ENCODE data around the gene PLA2G4E.

Gene PLA2G4E

GRCh38 chr15:41992151-41992802 is 28.6 kb downstream of the PLA2G4E start:
- no peak for DNase-seq

- no peak for DNase-seq
Measured at GRCh38 chr15:41990691-41991090, 30.2 kb downstream of the PLA2G4E start.

DNA sequence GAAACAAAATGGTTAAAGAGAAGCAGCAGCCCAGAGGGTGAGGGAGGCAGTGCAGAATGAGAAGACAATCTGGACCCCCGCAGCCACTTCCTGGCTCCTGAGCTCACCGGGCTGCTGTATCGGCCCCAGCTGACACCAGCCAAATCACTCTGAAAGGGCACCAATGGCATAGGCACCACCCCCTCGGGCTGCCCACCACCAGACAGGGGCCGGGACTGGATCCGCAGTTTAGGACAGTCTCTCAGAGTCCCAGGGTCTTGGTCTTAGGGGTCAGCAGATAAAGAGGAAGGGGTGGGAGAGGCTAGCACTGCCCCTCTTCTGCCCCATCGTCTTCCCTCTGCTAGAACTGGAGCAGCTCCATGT is 30.6 kb downstream of the PLA2G4E start:
- no peak for DNase-seq

DNA sequence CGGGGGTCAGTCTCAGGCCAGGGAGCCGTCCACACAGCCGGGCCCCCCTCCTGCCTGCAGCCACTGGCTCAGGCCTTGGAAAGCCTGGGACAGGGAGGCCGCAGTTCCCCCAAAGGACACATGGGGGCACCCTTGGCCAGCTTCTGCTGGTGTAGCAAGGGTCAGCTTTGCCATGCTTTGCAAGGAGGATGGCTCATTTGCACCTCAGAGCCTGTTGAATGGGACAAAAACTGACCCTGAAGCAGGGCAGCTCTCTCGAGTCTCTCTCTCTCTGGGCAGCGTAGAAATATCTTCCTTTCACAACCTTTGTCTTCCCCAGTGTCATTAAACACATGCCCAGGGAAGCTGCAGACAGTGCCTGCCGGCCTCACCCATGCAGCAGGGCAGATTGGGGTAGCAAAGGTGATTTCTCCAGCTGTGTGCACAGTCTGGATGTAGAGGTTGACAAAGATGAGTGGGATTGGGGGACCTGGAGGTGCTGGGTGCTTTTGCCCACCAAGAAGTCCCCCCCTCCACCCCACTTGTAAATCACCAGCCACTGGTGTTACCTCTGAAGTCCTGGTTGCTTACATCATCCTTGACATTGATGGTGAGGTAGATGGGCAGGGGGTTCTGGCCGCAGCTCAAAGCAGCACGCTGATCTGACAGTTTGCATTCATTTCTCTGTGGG is 31.1 kb downstream of the PLA2G4E start:
- DNase-seq, result peak; percentile 71

DNA sequence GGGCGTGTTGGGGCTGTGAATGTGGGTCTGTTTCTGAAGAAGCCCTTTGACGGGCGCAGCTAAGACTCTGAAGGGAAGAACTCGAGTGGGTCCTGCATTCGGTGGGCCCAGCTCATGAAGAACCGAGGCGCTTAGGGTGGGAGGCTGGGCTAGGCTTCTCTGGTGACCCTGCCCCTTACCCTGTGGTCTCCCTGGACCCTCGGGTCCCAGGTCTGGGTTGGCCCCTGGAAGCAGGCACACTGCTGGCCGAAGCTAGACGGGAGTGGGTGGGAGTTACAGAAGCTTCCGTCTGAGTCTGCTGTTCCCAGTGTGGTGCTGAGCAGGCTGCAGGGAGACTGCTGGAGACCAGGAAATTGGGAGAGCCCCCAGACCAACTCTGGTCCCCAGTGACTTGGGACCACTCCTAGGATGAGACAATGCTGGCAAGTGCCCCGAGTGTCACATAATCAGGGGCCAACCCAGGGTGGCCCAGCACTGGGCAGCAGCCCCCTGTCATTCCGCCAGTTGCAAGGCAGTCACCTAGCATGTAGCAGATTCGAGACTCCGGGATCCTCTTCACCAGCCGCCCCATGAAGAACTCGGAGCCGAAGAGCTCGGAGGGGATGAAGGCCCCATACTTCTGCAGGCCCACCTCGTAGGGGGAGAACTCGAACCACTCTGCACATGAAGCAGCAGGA is 31.8 kb downstream of the PLA2G4E start:
- no peak for DNase-seq

- no peak for DNase-seq
Measured at GRCh38 chr15:41987925-41988275, 32.9 kb downstream of the PLA2G4E start.

- DNase-seq, result no peak
Measured at GRCh38 chr15:41987246-41987924, 33.5 kb downstream of the PLA2G4E start.

DNA sequence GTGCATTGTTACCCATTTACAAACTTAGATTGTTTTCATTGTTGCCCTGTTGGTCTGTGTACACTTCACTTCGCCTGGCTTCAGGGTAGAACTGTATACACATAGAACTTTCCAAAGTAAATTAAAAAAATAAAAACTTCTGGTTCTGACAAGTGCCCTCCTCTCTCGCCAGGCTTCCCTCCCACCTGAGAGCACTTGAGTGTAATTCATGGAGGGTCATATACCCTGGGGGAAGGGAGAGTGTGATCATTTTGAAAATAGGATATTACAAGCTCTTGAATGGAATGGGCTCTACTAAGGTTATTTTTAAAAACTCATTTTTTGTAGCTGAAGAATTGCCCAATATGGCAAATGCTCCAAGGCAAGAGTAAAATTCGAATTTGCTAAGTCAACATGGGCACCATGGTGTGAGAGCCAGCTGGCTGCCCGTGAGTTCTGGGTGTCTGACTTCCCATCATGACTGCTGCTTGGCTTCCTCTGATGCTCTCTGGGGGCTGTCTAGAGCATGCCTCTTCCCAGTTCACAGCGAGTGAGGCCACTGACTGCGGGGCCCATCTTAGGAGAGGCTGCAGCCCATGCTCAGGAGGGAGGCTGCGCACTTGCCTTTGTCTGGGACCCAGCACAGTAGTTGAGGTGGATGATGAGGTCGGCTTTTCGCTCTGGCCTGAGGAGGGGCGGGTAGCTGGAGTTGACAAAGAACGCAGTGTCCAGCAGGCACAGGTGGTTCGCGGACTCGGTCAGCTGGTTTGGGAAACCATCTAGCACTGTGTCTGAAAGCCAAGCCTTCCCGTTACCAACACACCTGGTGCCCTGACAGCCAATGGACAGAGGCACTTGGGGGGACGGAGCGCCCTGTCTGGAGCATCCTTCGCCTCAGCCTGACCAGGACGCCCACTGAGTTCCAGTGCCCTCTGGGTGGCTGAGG is 35.3 kb downstream of the PLA2G4E start:
- DNase-seq, result no peak

DNA sequence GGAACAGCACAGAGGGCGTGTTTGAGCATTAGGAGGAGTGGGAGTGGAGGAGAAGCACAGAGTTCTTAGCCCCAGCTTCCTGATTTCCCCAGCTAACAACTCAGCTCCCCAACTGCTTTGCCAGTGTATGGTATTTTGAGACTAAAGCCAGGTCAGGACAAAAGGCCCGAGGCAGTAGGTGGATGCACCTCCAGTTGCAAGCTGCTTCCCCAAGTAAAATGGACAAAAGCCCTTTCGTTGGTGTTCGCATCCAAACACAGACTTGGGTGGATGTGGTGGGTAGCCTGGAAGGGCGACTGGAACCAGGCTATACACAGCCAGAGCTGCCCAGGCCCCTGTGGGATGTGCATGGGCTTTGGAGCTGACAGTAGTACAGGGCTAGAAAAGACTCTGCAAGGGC is 36.2 kb downstream of the PLA2G4E start:
- DNase-seq, result no peak

GRCh38 chr15:41983621-41984571 is 36.9 kb downstream of the PLA2G4E start:
- DNase-seq, result no peak

DNA sequence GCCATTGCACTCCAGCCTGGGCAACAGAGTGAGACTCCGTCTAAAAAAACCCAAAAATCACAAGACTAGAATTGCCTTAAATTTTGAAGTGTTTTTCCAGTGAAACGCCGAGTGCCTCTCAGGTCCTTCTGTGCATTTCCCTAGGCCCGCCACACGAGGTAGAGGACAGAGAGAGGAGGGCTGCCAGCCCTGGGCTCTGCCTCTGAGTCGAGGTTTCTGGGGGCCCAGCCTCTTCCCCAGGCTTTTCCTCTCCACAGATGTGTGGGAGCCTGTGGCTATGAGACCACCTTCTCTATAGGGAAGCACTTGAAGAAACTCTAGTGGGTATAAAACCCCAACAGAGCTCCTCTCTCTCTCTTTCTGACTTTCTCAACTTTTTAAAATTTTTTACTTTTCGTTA is 37.6 kb downstream of the PLA2G4E start:
- no peak for DNase-seq

GRCh38 chr15:41982133-41982930 is 38.5 kb downstream of the PLA2G4E start:
- DNase-seq, result no peak

- no peak for DNase-seq
Measured at GRCh38 chr15:41981371-41982132, 39.3 kb downstream of the PLA2G4E start.

DNA sequence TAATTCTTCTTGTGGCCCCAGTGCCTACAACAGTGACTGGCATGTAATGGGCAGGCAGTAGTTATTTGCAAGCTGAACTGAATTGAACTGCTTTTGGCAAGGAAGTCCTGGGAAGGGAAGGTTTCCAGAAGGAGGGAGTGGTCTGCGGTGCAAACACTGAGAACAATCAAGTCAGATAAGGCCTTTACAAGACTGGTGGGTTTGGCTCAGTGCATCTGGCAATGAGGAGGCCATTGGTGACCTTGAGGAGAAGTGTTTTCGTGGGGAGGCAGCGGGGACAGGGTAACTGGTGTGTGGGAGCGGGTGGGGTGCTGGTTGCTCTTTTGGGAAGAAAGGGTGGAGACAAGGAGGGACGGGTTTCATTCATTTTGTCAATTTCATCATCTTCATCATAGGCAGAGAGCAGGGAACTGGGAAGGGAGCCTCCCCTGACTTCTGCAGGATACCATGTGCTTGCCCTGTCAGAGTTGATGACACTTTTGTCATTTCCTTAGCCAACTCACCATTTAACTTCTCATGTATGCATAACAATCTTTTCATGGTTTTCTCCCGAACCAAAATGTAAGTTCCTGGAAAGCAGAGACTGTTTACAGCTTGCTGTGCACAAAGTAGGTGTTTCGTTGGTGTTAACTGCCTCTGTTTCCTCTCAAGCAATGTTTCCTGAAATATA is 40.1 kb downstream of the PLA2G4E start:
- peak; percentile 30 for DNase-seq

DNA sequence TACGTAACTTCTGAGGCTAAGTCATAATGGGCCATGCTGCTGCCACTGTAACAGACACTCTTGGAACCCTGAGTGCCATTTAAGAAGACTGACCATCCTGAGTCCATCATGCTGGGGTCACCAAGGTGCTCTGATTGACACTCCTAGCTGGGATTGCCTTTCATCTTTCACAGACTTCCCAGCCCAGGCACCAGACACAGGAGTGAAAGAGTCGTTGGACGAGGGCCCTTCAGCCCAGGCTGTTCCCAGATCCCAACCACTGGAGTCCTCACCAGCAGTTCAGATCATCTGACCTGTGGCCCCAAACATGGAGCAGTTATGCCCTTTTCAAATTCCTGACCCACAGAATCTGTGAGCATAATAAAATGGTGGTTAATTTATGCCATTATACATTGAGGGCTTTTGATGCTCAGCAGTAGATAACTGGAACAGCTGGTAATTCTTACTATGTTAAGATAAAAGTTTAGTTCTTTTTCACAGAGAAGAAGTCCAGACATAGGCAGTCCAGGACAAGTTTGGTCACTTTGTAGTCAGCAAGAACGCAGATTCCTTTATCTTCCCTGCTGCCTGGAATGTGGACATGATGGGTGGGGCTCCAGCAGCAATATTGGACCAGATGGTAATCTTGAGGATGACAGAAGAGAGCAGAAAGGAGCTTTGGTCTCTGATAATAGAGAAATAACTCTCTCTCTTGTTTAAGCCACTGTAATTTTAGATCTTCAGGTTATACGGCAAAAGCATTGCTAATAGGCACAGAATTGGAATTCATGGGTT is 41.2 kb downstream of the PLA2G4E start:
- DNase-seq, result no peak

GRCh38 chr15:41978534-41978933 is 42.3 kb downstream of the PLA2G4E start:
- DNase-seq, result no peak

GRCh38 chr15:41977757-41978383 is 43.0 kb downstream of the PLA2G4E start:
- DNase-seq, result no peak

- peak; percentile 52 for DNase-seq
Measured at GRCh38 chr15:41975669-41976068, 45.2 kb downstream of the PLA2G4E start.

Data from inflammatory macrophage treated with lipopolysaccharide for 4 hours (primary cell).